A204.1 (cell line): ENCODE data around the gene GDPD3.

Experiments used
- FAIRE-seq: peaks from 2 replicates; lab custom pipeline; 2012; peaks lifted over from hg19 to GRCh38; lab: Jason Lieb, UNC

The GDPD3 gene

GRCh38 chr16:30077656-30078055 lies 35.7 kb downstream of the GDPD3 start:
- FAIRE-seq = no peak

- no peak for FAIRE-seq
Observed at GRCh38 chr16:30076276-30076791, 37.0 kb downstream of the GDPD3 start.

- FAIRE-seq = no peak
Observed at GRCh38 chr16:30075503-30076275, 37.6 kb downstream of the GDPD3 start, which contains the start of gene PPP4C. Gene PPP4C, plus strand, starts transcription at chr16:30075994. Its CDS starts 384 bp downstream, at chr16:30076378.

GRCh38 chr16:30070490-30070889 lies 42.8 kb downstream of the GDPD3 start:
- FAIRE-seq = no peak

GRCh38 chr16:30069611-30070462 lies 43.5 kb downstream of the GDPD3 start:
- FAIRE-seq = no peak

- FAIRE-seq = no peak
Observed at GRCh38 chr16:30068750-30069610, 44.4 kb downstream of the GDPD3 start.

GRCh38 chr16:30068333-30068732 lies 45.0 kb downstream of the GDPD3 start:
- no peak for FAIRE-seq

- FAIRE-seq = no peak
Observed at GRCh38 chr16:30067584-30067916, 45.8 kb downstream of the GDPD3 start.

- FAIRE-seq = no peak
Observed at GRCh38 chr16:30066761-30067583, 46.4 kb downstream of the GDPD3 start.

GRCh38 chr16:30065943-30066760 lies 47.2 kb downstream of the GDPD3 start:
- FAIRE-seq = no peak

- FAIRE-seq = peak; percentile 80
Observed at GRCh38 chr16:30065102-30065942, 48.0 kb downstream of the GDPD3 start, which contains the start of gene ALDOA. Gene ALDOA, plus strand, starts transcription at chr16:30065760. Its CDS starts 1,138 bp downstream, at chr16:30066898.

- FAIRE-seq = no peak
Observed at GRCh38 chr16:30064729-30065101, 48.6 kb downstream of the GDPD3 start.

- no peak for FAIRE-seq
Observed at GRCh38 chr16:30063893-30064728, 49.2 kb downstream of the GDPD3 start.

GRCh38 chr16:30063278-30063892 lies 50.0 kb downstream of the GDPD3 start:
- FAIRE-seq = no peak

GRCh38 chr16:30060836-30061554 lies 52.3 kb downstream of the GDPD3 start:
- no peak for FAIRE-seq

GRCh38 chr16:30060346-30060745 lies 53.0 kb downstream of the GDPD3 start:
- no peak for FAIRE-seq

- no peak for FAIRE-seq
Observed at GRCh38 chr16:30054959-30055553, 58.3 kb downstream of the GDPD3 start.
